HL-60 (cell line): ENCODE results near the gene PDE1C.

Source experiments
- CTCF ChIP-seq: IDR thresholded peaks from one replicate; pipeline ENCODE4 v1.5.1; 2011; ENCODE audit warnings: low read length, control low read depth, inconsistent platforms; ENCODE audit not compliant: insufficient read depth
- GABPA ChIP-seq: IDR thresholded peaks from 2 replicates; pipeline ENCODE4 v1.6.1; 2012; ENCODE audit warnings: low read depth
- POLR2AphosphoS5 ChIP-seq: IDR thresholded peaks from 2 replicates; pipeline ENCODE4 v1.6.1; 2012; ENCODE audit warnings: low read depth
- REST ChIP-seq: IDR thresholded peaks from 2 replicates; pipeline ENCODE4 v1.6.1; 2012; ENCODE audit warnings: low read depth; ENCODE audit not compliant: insufficient replicate concordance

- TF ChIP-seq GABPA (no peak), REST (no peak), CTCF (no peak), POLR2AphosphoS5 (no peak)
These were observed 219.1 kb downstream of the PDE1C start for GRCh38 chr7:31851119-31851518.
